Parathyroid adenoma (tissue), 2 donors: ENCODE data around the gene PROB1.

Source experiments
- H2AFZ ChIP-seq: fragments of 300-600 bp; sonication (generic); one replicate; pipeline ENCODE4 v1.7.0; 2017; ENCODE audit warnings: antibody characterized with exemption, mild to moderate bottlenecking
- H3K27ac ChIP-seq: fragments of 300-600 bp; sonication (generic); one replicate; pipeline ENCODE4 v1.7.0; 2017
- H3K27me3 ChIP-seq: fragments of 300-600 bp; sonication (generic); one replicate; pipeline ENCODE4 v1.7.0; 2017; ENCODE audit warnings: low read length; ENCODE audit not compliant: control insufficient read depth, insufficient read depth
- H3K36me3 ChIP-seq: fragments of 300-600 bp; sonication (generic); one replicate; pipeline ENCODE4 v1.7.0; 2017; ENCODE audit warnings: low read length; ENCODE audit not compliant: control insufficient read depth, insufficient read depth
- H3K4me1 ChIP-seq: fragments of 300-600 bp; sonication (generic); one replicate; pipeline ENCODE4 v1.7.0; 2017; ENCODE audit warnings: control low read depth
- H3K4me2 ChIP-seq: fragments of 300-600 bp; sonication (generic); one replicate; pipeline ENCODE4 v1.7.0; 2017; ENCODE audit warnings: low read length
- H3K4me3 ChIP-seq: fragments of 300-600 bp; sonication (generic); one replicate; pipeline ENCODE4 v1.7.0; 2017; ENCODE audit warnings: low read depth, low read length
- H3K79me2 ChIP-seq: fragments of 300-600 bp; sonication (generic); one replicate; pipeline ENCODE4 v1.7.0; 2017; ENCODE audit warnings: control low read depth
- H3K9ac ChIP-seq: fragments of 300-600 bp; sonication (generic); one replicate; pipeline ENCODE4 v1.7.0; 2017; ENCODE audit warnings: mild to moderate bottlenecking
- H3K9me3 ChIP-seq: fragments of 300-600 bp; sonication (generic); one replicate; pipeline ENCODE4 v1.7.0; 2017; ENCODE audit warnings: low read length; ENCODE audit not compliant: control insufficient read depth
- TF ChIP-seq, protein P1 (sequence below): fragments of 300-600 bp; sonication (generic); IDR thresholded peaks from one replicate; pipeline ENCODE4 v1.7.0; 2017; ENCODE audit warnings: antibody characterized with exemption, mild to moderate bottlenecking
- donor health status: primary hyperparathyroidism.

PROB1 gene

DNA sequence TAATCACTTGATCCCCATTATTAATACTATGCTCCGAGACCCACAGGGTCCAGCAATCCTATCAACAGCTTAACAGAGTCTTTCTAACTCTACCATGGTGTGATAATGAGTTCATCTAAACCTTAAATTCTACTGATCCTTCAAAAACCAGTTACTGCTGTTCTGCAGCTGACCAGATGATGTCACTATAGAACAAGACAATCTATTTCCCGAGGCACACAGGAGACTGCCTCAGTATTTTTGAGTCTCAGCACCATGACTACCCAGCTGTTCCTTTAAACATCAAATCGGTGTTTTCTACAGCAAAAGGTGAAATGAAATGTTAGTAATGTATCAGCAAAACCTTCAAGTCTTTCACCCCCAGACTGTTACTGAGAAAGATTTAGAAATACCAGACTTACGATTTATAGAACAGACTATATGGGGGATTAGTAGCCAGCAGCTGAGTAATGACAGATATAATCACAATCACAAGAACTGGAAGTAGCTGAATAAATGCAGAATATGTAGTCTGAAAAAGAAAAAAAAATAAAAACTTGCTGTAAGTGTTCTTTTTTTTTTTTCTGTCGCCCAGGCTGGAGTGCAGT, 27.5 kb upstream of the PROB1 start:
- no peaks in the 10 kb centered on the region for H3K36me3 ChIP-seq
- no peak overlapping the region for H2AFZ ChIP-seq
- no peaks in the 10 kb centered on the region for H3K27me3 ChIP-seq
- H3K4me3 ChIP-seq = no peak overlapping the region
- H3K79me2 ChIP-seq = no peaks in the 10 kb centered on the region
- no peaks in the 10 kb centered on the region for H3K4me1 ChIP-seq
- H3K4me2 ChIP-seq = no peak overlapping the region
- no peak overlapping the region for H3K9ac ChIP-seq
- TF ChIP-seq, protein P1, sequence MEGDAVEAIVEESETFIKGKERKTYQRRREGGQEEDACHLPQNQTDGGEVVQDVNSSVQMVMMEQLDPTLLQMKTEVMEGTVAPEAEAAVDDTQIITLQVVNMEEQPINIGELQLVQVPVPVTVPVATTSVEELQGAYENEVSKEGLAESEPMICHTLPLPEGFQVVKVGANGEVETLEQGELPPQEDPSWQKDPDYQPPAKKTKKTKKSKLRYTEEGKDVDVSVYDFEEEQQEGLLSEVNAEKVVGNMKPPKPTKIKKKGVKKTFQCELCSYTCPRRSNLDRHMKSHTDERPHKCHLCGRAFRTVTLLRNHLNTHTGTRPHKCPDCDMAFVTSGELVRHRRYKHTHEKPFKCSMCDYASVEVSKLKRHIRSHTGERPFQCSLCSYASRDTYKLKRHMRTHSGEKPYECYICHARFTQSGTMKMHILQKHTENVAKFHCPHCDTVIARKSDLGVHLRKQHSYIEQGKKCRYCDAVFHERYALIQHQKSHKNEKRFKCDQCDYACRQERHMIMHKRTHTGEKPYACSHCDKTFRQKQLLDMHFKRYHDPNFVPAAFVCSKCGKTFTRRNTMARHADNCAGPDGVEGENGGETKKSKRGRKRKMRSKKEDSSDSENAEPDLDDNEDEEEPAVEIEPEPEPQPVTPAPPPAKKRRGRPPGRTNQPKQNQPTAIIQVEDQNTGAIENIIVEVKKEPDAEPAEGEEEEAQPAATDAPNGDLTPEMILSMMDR = peak; percentile 87
- no peak overlapping the region for H3K27ac ChIP-seq
- H3K9me3 ChIP-seq = no peaks in the 10 kb centered on the region

DNA sequence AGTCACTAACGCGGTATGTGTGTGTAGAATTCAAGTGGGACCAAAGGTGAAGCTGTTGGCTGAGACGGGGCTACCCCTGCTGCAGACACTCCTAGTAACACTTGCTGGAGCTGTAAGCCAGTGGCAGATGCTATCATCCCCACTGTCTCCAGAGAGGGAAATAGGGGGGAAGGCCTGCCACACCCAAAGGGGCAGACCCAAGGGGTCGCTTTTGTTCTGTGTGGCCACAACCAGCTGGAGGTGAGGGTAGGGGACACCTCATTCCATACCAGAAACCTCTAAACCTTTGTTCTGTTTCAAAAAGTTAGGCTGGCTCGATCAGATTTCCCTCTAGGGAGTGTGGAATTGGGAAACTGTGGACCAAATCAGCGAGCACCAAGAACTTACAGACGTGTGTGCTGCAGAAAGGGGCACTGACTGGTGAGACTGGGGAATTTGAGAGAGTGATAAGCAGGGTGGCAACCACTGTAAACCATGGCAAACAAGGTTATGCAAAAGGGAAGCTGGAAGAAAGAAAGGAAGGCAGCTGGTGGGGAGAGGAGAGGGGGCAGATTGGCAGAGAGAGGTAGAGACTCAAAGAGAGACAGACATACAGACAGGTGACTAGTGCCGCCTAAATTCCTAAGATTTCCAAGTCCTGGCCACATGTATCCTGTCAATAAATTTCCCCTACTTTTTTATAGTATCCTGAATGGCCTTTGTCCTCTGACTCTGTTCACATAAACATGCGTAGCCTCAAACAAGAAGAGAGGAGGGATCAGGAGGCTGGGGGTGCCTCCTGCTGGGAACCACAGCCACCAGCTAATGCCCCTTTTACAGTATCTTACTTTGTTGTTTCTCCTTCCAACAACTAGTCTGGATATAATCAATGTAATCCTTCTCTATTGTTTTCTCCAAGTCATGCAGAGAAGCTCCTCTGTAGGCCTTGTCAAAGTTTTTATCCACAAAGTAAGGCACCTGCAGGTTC, 24.6 kb upstream of the PROB1 start:
- Histone ChIP-seq H3K4me1 (no peaks in the 10 kb centered on the region), H3K36me3 (no peaks in the 10 kb centered on the region), H3K79me2 (no peaks in the 10 kb centered on the region), H3K9ac (no peak overlapping the region), H3K27ac (no peak overlapping the region), H3K27me3 (no peaks in the 10 kb centered on the region), H3K4me2 (no peak overlapping the region), H2AFZ (no peak overlapping the region), H3K4me3 (no peak overlapping the region), H3K9me3 (no peaks in the 10 kb centered on the region)
- TF ChIP-seq, protein P1 = no peak

DNA sequence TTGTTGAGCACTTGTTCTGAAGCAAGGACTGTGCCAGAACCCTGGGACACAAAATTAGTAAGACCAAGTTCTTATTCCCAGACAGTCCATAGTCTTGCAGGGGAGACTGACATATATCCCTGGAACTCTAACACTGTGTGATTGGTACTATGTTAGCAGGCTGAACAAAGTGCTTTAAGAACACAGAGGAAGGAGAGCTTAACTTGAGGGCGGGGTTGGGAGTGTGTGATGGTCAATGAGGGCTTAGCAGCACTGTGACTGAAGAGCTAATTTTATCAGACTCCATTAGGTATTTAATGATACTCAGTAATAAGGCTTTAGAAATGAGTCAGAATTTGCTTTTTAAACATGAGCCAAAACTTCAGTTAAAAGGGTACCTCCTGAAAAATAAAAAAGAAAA, 23.9 kb upstream of the PROB1 start:
- H3K27ac ChIP-seq = no peak overlapping the region

DNA sequence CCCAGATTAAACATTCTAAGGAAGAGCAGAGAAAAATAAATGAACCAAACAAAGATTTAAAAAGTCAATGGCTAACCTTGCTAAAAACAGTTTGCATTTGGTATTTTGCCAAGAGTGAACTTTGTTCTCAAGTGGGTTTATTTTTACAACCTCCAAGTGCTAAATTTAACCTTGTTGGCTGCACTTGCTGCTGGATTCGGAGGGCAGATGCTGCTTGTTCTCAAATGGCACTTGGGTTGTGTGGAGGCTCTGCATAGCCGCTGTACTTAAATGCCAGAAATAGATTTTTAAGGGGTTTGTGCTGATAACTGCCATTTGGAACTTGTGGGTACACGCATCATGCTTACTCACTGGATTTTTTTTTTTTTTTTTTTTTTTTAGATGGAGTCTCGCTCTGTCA, 22.3 kb upstream of the PROB1 start:
- Histone ChIP-seq H3K9me3 (no peaks in the 10 kb centered on the region), H3K27ac (no peak overlapping the region), H3K9ac (no peak overlapping the region), H3K4me1 (no peaks in the 10 kb centered on the region), H3K4me2 (no peak overlapping the region), H3K4me3 (no peak overlapping the region), H3K79me2 (no peaks in the 10 kb centered on the region), H3K36me3 (no peaks in the 10 kb centered on the region), H3K27me3 (no peaks in the 10 kb centered on the region), H2AFZ (no peak overlapping the region)
- TF ChIP-seq, protein P1 = no peak

More for the DNA sequence above, 23.9 kb upstream of the PROB1 start:
- Histone ChIP-seq H3K4me2 (no peak overlapping the region), H3K4me3 (no peak overlapping the region), H3K9ac (no peak overlapping the region), H3K27me3 (no peaks in the 10 kb centered on the region), H3K79me2 (no peaks in the 10 kb centered on the region), H3K9me3 (no peaks in the 10 kb centered on the region), H3K4me1 (no peaks in the 10 kb centered on the region), H3K36me3 (no peaks in the 10 kb centered on the region), H2AFZ (no peak overlapping the region)
- TF ChIP-seq, protein P1 = no peak
